HG03103 (cell line): ENCODE data around the gene PLCXD1.
A peak's percentile ranks its signal among the peaks of the same experiment; 100 is the strongest.
"Not testable (repeated sequence)": the region's sequence is repeated elsewhere in the genome, so short reads cannot be mapped to it uniquely, and the experiment has no call there.

Source experiments
- ATAC-seq: cut with Tn5 transposase; IDR thresholded peaks from one replicate; pipeline ENCODE4 v1.9.1; 2021; ENCODE audit warnings: low read depth; ENCODE audit not compliant: unreplicated experiment

PLCXD1 gene

GRCh38 chrX:262381-262909, 18.7 kb upstream of the PLCXD1 start:
- ATAC-seq = no peak

GRCh38 chrX:264006-264405, 17.2 kb upstream of the PLCXD1 start:
- ATAC-seq = not testable (repeated sequence)

GRCh38 chrX:264634-265455, 16.3 kb upstream of the PLCXD1 start:
- ATAC-seq = no peak

GRCh38 chrX:265502-265901, 15.7 kb upstream of the PLCXD1 start:
- ATAC-seq = no peak

GRCh38 chrX:267771-268261, 13.4 kb upstream of the PLCXD1 start:
- ATAC-seq = no peak

GRCh38 chrX:270848-271367, 10.3 kb upstream of the PLCXD1 start:
- ATAC-seq = no peak

GRCh38 chrX:274904-275475, 6.2 kb upstream of the PLCXD1 start:
- ATAC-seq = no peak

- ATAC-seq = peak; percentile 9
These were observed 5.7 kb upstream of the PLCXD1 start for GRCh38 chrX:275476-275966.

GRCh38 chrX:275967-276580, 5.1 kb upstream of the PLCXD1 start:
- ATAC-seq = peak; percentile 61

- ATAC-seq = peak; percentile 14
These were observed 4.5 kb upstream of the PLCXD1 start for GRCh38 chrX:276581-277201.

- not testable (repeated sequence) for ATAC-seq
These were observed 1.2 kb upstream of the PLCXD1 start for GRCh38 chrX:279757-280604.

GRCh38 chrX:280722-281121, 459 bp upstream of the PLCXD1 start:
- not testable (repeated sequence) for ATAC-seq

GRCh38 chrX:282000-282681, 960 bp downstream of the PLCXD1 start:
- ATAC-seq = not testable (repeated sequence)

- ATAC-seq = peak; percentile 97
These were observed 2.1 kb downstream of the PLCXD1 start for GRCh38 chrX:283115-283845.

- ATAC-seq = no peak
These were observed 4.0 kb downstream of the PLCXD1 start for GRCh38 chrX:285076-285677.

- ATAC-seq = no peak
These were observed 6.5 kb downstream of the PLCXD1 start for GRCh38 chrX:287670-288069.

GRCh38 chrX:288561-288991, 7.4 kb downstream of the PLCXD1 start:
- ATAC-seq = no peak
